SK-N-SH (cell line): Measurements from ENCODE around the gene NPC1. TPM values are rescaled to one million over a fixed set of nuclear protein-coding genes. Genes with fewer than 3 reads are reported as not detected.

Experiments used
- CTCF ChIA-PET: fragments of 300-600, 350-600 bp; formaldehyde crosslinking; extraction: SDS; loops from one replicate; lab custom pipeline; 2021; lab: Yijun Ruan, JAX
- POLR2A ChIA-PET: fragments of 350-600 bp; sonication (Branson Sonifier 250); formaldehyde crosslinking; extraction: SDS; loops from one replicate; lab custom pipeline; 2020; ENCODE audit warnings: antibody characterized with exemption, inconsistent platforms; lab: Yijun Ruan, JAX
- DNase-seq: peaks from one replicate; pipeline ENCODE4 v3.0.0; 2012
- H2AFZ ChIP-seq: fragments of 200-600 bp; sonication (generic); 2 replicates; pipeline ENCODE4 v1.8.1; 2016; ENCODE audit warnings: antibody characterized with exemption, mild to moderate bottlenecking, low read depth
- H3F3A ChIP-seq: fragments of 200-600 bp; sonication (generic); replicated peaks from 2 replicates; pipeline ENCODE3; 2016; ENCODE audit warnings: antibody characterized with exemption, mild to moderate bottlenecking; ENCODE audit not compliant: insufficient read depth
- H3K27ac ChIP-seq, 2 experiments: fragments of 200-500 bp in 1 of 2; fragments of 200-600 bp in 1 of 2; sonication (Bioruptor generic) in 1 of 2; sonication (generic), shearing (Covaris generic) in 1 of 2; 2 replicates each; pipeline versions ENCODE4 v1.5.1 to v1.6.1; 2014 to 2016; ENCODE audit warnings: low read depth in 2 of 2, inconsistent platforms in 1 of 2, low read length in 1 of 2, mild to moderate bottlenecking in 1 of 2, mixed read lengths in 1 of 2
- H3K27me3 ChIP-seq: fragments of 200-600 bp; sonication (generic), shearing (Covaris generic); 2 replicates; pipeline ENCODE4 v1.6.1; 2016; ENCODE audit warnings: mixed run types; ENCODE audit not compliant: insufficient read depth
- H3K36me3 ChIP-seq, 2 experiments: fragments of 200-500 bp in 1 of 2; fragments of 200-600 bp in 1 of 2; sonication (Bioruptor generic) in 1 of 2; sonication (generic) in 1 of 2; replicated peaks in 1 of 2; 2 replicates each; pipeline versions ENCODE3 to v1.5.1; 2014 to 2016; ENCODE audit warnings: low read length in 1 of 2, mild to moderate bottlenecking in 1 of 2; ENCODE audit not compliant: insufficient read depth in 2 of 2, control insufficient read depth in 1 of 2
- H3K4me1 ChIP-seq, 2 experiments: fragments of 200-500 bp in 1 of 2; fragments of 200-600 bp in 1 of 2; sonication (Bioruptor generic) in 1 of 2; sonication (generic), shearing (Covaris generic) in 1 of 2; 2 replicates each; pipeline versions ENCODE4 v1.5.1 to v1.6.1; 2014 to 2016; ENCODE audit warnings: low read depth in 1 of 2, low read length in 1 of 2, mixed run types in 1 of 2; ENCODE audit not compliant: insufficient read depth in 2 of 2, control insufficient read depth in 1 of 2
- H3K4me2 ChIP-seq: fragments of 200-600 bp; sonication (generic), shearing (Covaris generic); 2 replicates; pipeline ENCODE4 v1.6.1; 2017; ENCODE audit warnings: mixed run types
- H3K4me3 ChIP-seq, 2 experiments: fragments of 200-500 bp in 1 of 2; fragments of 200-600 bp in 1 of 2; sonication (Bioruptor generic) in 1 of 2; sonication (generic), shearing (Covaris generic) in 1 of 2; 2 replicates each; pipeline versions ENCODE4 v1.5.1 to v1.8.1; 2014 to 2016; ENCODE audit warnings: low read depth in 2 of 2, inconsistent platforms in 1 of 2, low read length in 1 of 2, mild to moderate bottlenecking in 1 of 2, mixed read lengths in 1 of 2, moderate library complexity in 1 of 2
- H3K79me2 ChIP-seq: fragments of 200-600 bp; sonication (generic); 2 replicates; pipeline ENCODE4 v1.8.1; 2017; ENCODE audit warnings: mild to moderate bottlenecking; ENCODE audit not compliant: insufficient read depth
- H3K9ac ChIP-seq: fragments of 200-600 bp; sonication (generic); 2 replicates; pipeline ENCODE4 v1.6.1; 2017; ENCODE audit warnings: mixed run types
- H3K9me2 ChIP-seq: fragments of 200-600 bp; sonication (generic); 2 replicates; pipeline ENCODE4 v1.6.1; 2017; ENCODE audit warnings: mixed run types
- H3K9me3 ChIP-seq: fragments of 200-600 bp; sonication (generic); 2 replicates; pipeline ENCODE4 v1.6.1; 2017; ENCODE audit warnings: mixed run types, mild to moderate bottlenecking, moderate library complexity
- H4K20me1 ChIP-seq: fragments of 200-600 bp; sonication (generic); 2 replicates; pipeline ENCODE4 v1.6.1; 2017; ENCODE audit warnings: mild to moderate bottlenecking, mixed run types; ENCODE audit not compliant: insufficient read depth
- CHD2 ChIP-seq: fragments of 150-350 bp; IDR thresholded peaks from 2 replicates; pipeline ENCODE4 v1.6.1; 2018; ENCODE audit warnings: low read length; ENCODE audit not compliant: partially characterized antibody
- ELF1 ChIP-seq: IDR thresholded peaks from 2 replicates; pipeline ENCODE4 v1.4.0; 2012
- EP300 ChIP-seq, 2 experiments: IDR thresholded peaks; 2 replicates each; pipeline versions ENCODE4 v1.4.0 to v1.6.1; 2012; ENCODE audit warnings: borderline replicate concordance in 1 of 2, low read depth in 1 of 2, low read length in 1 of 2
- FOXJ3 ChIP-seq: sonication (generic); formaldehyde crosslinking; IDR thresholded peaks from 2 replicates; pipeline ENCODE4 v1.5.1; 2020; ENCODE audit warnings: mild to moderate bottlenecking, missing genetic modification reagents
- FOXM1 ChIP-seq: IDR thresholded peaks from 2 replicates; pipeline ENCODE4 v1.4.0; 2012; ENCODE audit warnings: low read depth, mild to moderate bottlenecking
- GABPA ChIP-seq: IDR thresholded peaks from 2 replicates; pipeline ENCODE4 v1.4.0; 2012; ENCODE audit warnings: low read depth, mild to moderate bottlenecking
- MXI1 ChIP-seq: IDR thresholded peaks from 2 replicates; pipeline ENCODE4 v1.6.1; 2012; ENCODE audit warnings: mild to moderate bottlenecking, low read depth, low read length, improper control_type of control experiment
- NFIC ChIP-seq: IDR thresholded peaks from 2 replicates; pipeline ENCODE4 v1.4.0; 2012; ENCODE audit warnings: borderline replicate concordance
- RAD21 ChIP-seq: IDR thresholded peaks from 2 replicates; pipeline ENCODE4 v1.6.1; 2012; ENCODE audit warnings: mild to moderate bottlenecking, low read length
- RFX5 ChIP-seq: IDR thresholded peaks from 2 replicates; pipeline ENCODE4 v1.6.1; 2012; ENCODE audit warnings: mild to moderate bottlenecking, improper control_type of control experiment, low read length
- RXRA ChIP-seq: IDR thresholded peaks from 2 replicates; pipeline ENCODE4 v1.4.0; 2012; ENCODE audit warnings: low read depth, mild to moderate bottlenecking, borderline replicate concordance
- SIN3A ChIP-seq: IDR thresholded peaks from 2 replicates; pipeline ENCODE4 v1.6.1; 2012; ENCODE audit warnings: low read depth, mild to moderate bottlenecking, low read length, moderate library complexity, borderline replicate concordance
- SMC3 ChIP-seq: IDR thresholded peaks from 2 replicates; pipeline ENCODE4 v1.6.1; 2012; ENCODE audit warnings: low read depth, low read length, improper control_type of control experiment
- TAF1 ChIP-seq: IDR thresholded peaks from 2 replicates; pipeline ENCODE4 v1.6.1; 2012; ENCODE audit warnings: low read depth, mild to moderate bottlenecking, low read length, moderate library complexity, borderline replicate concordance
- TEAD4 ChIP-seq: IDR thresholded peaks from 2 replicates; pipeline ENCODE4 v1.4.0; 2012; ENCODE audit warnings: mild to moderate bottlenecking, borderline replicate concordance; ENCODE audit not compliant: insufficient read depth
- WGBS: methylation state at CpG from one replicate; pipeline ENCODE4 v1.1.6; 2017; ENCODE audit warnings: low lambda C conversion rate; 5-methylcytosine and 5-hydroxymethylcytosine counted together
- polyA plus RNA-seq, 3 experiments: library from polyadenylated mRNA; depleted of rRNA; stranded (reverse); fragments of >200 nt; gene quantifications; 2 replicates each; pipeline ENCODE4 v1.2.3, GENCODE V29; 2012
- TF ChIP-seq, protein P1 (sequence below): IDR thresholded peaks from 2 replicates; pipeline ENCODE4 v1.6.1; 2012; ENCODE audit warnings: mild to moderate bottlenecking, low read depth, low read length, moderate library complexity
- TF ChIP-seq, protein P2 (sequence below): fragments of 150-350 bp; IDR thresholded peaks from 2 replicates; pipeline ENCODE4 v1.6.1; 2016; ENCODE audit warnings: mild to moderate bottlenecking, low read depth, low read length
- TF ChIP-seq, protein P3 (sequence below): IDR thresholded peaks from 2 replicates; pipeline ENCODE4; 2012

NPC1 gene
- polyA plus RNA-seq, 1 of the 3 experiments (the other 2 are of a cell fraction): 23.9 TPM

DNA sequence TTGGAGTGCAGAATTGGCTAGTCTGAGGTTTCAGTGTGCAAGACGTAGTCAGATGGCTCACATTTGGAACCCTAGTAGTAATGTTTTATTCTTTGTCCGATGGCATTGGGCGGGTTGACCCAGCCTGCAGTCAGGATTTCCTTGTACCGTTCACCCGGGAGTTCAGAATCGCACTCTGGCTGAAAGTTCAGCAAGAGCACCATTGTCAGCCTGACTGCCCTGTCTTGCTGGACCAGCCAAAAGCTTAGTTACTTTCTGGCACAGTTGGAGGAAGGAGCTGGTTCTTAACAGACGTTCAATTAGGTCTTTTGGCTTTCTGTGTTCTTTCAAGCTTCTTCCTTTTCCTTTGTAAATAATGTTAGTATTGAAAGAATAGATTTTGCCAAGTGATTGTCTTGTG, 64.4 kb downstream of the NPC1 start:
- Histone ChIP-seq H4K20me1 (no peaks in the 10 kb centered on the region), H3K9me2 (no peaks in the 10 kb centered on the region), H3K36me3 (peaks cover 69 to 75% of the 10 kb centered on the region in 2 experiments), H3K79me2 (no peaks in the 10 kb centered on the region; the same call in none of the 2 replicates), H3K4me1 (no peaks in the 10 kb centered on the region), H3K27ac (no peak overlapping the region), H3K9me3 (no peaks in the 10 kb centered on the region), H3K9ac (no peak overlapping the region), H3F3A (peaks cover 4% of the 10 kb centered on the region), H3K27me3 (no peaks in the 10 kb centered on the region), H2AFZ (no peak overlapping the region), H3K4me2 (no peak overlapping the region), H3K4me3 (no peak overlapping the region)
- no peak for TF ChIP-seq GABPA
- TF ChIP-seq, protein P1, sequence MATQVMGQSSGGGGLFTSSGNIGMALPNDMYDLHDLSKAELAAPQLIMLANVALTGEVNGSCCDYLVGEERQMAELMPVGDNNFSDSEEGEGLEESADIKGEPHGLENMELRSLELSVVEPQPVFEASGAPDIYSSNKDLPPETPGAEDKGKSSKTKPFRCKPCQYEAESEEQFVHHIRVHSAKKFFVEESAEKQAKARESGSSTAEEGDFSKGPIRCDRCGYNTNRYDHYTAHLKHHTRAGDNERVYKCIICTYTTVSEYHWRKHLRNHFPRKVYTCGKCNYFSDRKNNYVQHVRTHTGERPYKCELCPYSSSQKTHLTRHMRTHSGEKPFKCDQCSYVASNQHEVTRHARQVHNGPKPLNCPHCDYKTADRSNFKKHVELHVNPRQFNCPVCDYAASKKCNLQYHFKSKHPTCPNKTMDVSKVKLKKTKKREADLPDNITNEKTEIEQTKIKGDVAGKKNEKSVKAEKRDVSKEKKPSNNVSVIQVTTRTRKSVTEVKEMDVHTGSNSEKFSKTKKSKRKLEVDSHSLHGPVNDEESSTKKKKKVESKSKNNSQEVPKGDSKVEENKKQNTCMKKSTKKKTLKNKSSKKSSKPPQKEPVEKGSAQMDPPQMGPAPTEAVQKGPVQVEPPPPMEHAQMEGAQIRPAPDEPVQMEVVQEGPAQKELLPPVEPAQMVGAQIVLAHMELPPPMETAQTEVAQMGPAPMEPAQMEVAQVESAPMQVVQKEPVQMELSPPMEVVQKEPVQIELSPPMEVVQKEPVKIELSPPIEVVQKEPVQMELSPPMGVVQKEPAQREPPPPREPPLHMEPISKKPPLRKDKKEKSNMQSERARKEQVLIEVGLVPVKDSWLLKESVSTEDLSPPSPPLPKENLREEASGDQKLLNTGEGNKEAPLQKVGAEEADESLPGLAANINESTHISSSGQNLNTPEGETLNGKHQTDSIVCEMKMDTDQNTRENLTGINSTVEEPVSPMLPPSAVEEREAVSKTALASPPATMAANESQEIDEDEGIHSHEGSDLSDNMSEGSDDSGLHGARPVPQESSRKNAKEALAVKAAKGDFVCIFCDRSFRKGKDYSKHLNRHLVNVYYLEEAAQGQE: no peak
- TF ChIP-seq, protein P2, sequence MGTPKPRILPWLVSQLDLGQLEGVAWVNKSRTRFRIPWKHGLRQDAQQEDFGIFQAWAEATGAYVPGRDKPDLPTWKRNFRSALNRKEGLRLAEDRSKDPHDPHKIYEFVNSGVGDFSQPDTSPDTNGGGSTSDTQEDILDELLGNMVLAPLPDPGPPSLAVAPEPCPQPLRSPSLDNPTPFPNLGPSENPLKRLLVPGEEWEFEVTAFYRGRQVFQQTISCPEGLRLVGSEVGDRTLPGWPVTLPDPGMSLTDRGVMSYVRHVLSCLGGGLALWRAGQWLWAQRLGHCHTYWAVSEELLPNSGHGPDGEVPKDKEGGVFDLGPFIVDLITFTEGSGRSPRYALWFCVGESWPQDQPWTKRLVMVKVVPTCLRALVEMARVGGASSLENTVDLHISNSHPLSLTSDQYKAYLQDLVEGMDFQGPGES: no peak
- TF ChIP-seq, protein P3, sequence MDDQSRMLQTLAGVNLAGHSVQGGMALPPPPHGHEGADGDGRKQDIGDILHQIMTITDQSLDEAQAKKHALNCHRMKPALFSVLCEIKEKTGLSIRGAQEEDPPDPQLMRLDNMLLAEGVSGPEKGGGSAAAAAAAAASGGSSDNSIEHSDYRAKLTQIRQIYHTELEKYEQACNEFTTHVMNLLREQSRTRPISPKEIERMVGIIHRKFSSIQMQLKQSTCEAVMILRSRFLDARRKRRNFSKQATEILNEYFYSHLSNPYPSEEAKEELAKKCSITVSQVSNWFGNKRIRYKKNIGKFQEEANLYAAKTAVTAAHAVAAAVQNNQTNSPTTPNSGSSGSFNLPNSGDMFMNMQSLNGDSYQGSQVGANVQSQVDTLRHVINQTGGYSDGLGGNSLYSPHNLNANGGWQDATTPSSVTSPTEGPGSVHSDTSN: no peak
- TF ChIP-seq RAD21: no peak
- no peak for TF ChIP-seq TAF1
- no peak for TF ChIP-seq SMC3
- TF ChIP-seq SIN3A: no peak
- TF ChIP-seq CHD2: no peak
- no peak for TF ChIP-seq TEAD4
- no peak for TF ChIP-seq RFX5
- no peak for TF ChIP-seq NFIC
- no peak for TF ChIP-seq RXRA
- TF ChIP-seq MXI1: no peak
- no peak for TF ChIP-seq FOXM1
- no peak for TF ChIP-seq EP300 (IDR thresholded peaks at IDR 0.05; ENCODE audit: borderline replicate concordance in 1 of 2, low read depth in 1 of 2, low read length in 1 of 2)
- no peak for TF ChIP-seq FOXJ3 (CRISPR knock-in tag)
- TF ChIP-seq ELF1: no peak
- 96% methylated on average over 4 of the region's 7 CpGs for WGBS
- ChIA-PET CTCF (no interaction called here), POLR2A (no interaction called here)
- DNase-seq: no peak
